HL-60 (cell line): ENCODE measurements around the gene ETV6.

ENCODE experiments used
- DNase-seq, 2 experiments: peaks; one replicate each; pipeline ENCODE4 v3.0.0-alpha.2; 2010 to 2020; ENCODE audit warnings: low read depth in 1 of 2, low spot score in 1 of 2
- H3K27ac ChIP-seq: fragments of 250-450 bp; sonication (Bioruptor Pico); replicated peaks from 2 replicates; pipeline ENCODE4 v1.5.1; 2020; ENCODE audit warnings: mild to moderate bottlenecking, moderate library complexity
- H3K27me3 ChIP-seq: fragments of 250-450 bp; sonication (Bioruptor Pico); 2 replicates; pipeline ENCODE4 v1.5.1; 2021; ENCODE audit warnings: mild to moderate bottlenecking, moderate library complexity; ENCODE audit not compliant: insufficient read depth, poor library complexity, severe bottlenecking
- H3K4me3 ChIP-seq: replicated peaks from 2 replicates; pipeline ENCODE4 v1.5.1; 2011; ENCODE audit warnings: mild to moderate bottlenecking, control low read depth, low read length; ENCODE audit not compliant: insufficient read depth
- CTCF ChIP-seq: IDR thresholded peaks from one replicate; pipeline ENCODE4 v1.5.1; 2011; ENCODE audit warnings: low read length, control low read depth, inconsistent platforms; ENCODE audit not compliant: insufficient read depth
- GABPA ChIP-seq: IDR thresholded peaks from 2 replicates; pipeline ENCODE4 v1.6.1; 2012; ENCODE audit warnings: low read depth
- POLR2AphosphoS5 ChIP-seq: IDR thresholded peaks from 2 replicates; pipeline ENCODE4 v1.6.1; 2012; ENCODE audit warnings: low read depth
- REST ChIP-seq: IDR thresholded peaks from 2 replicates; pipeline ENCODE4 v1.6.1; 2012; ENCODE audit warnings: low read depth; ENCODE audit not compliant: insufficient replicate concordance
- SPI1 ChIP-seq: IDR thresholded peaks from 2 replicates; pipeline ENCODE4 v1.6.1; 2012; ENCODE audit warnings: low read depth, mild to moderate bottlenecking, borderline replicate concordance

The ETV6 gene

GRCh38 chr12:11759494-11759878 lies 110.0 kb downstream of the ETV6 start:
- no peak overlapping the region for H3K4me3 ChIP-seq

GRCh38 chr12:11759899-11760298 lies 110.4 kb downstream of the ETV6 start:
- Histone ChIP-seq H3K4me3 (no peak overlapping the region), H3K27ac (no peak overlapping the region), H3K27me3 (no peaks in the 10 kb centered on the region)
- no peak for DNase-seq
- TF ChIP-seq REST (no peak), CTCF (no peak), POLR2AphosphoS5 (no peak), SPI1 (no peak), GABPA (no peak)

More at GRCh38 chr12:11759494-11759878, 110.0 kb downstream of the ETV6 start:
- Histone ChIP-seq H3K27me3 (no peaks in the 10 kb centered on the region), H3K27ac (no peak overlapping the region)
- no peak for DNase-seq
- TF ChIP-seq SPI1 (no peak), GABPA (no peak), CTCF (no peak), REST (no peak), POLR2AphosphoS5 (no peak)

GRCh38 chr12:11761869-11762567 lies 112.5 kb downstream of the ETV6 start:
- DNase-seq, result no peak
- Histone ChIP-seq H3K27me3 (no peaks in the 10 kb centered on the region), H3K27ac (no peak overlapping the region), H3K4me3 (no peak overlapping the region)
- TF ChIP-seq GABPA, result no peak
- no peak for TF ChIP-seq REST
- no peak for TF ChIP-seq CTCF
- no peak for TF ChIP-seq POLR2AphosphoS5
- TF ChIP-seq SPI1, result no peak
